Keratinocyte (primary cell): ENCODE data around the gene ERGIC1.

Experiments used
- CTCF ChIP-seq, 3 experiments: IDR thresholded peaks in 1 of 3; conservative IDR thresholded peaks in 1 of 3; optimal IDR thresholded peaks in 1 of 3; 2 replicates in 2 of 3; 3 replicates in 1 of 3; pipeline versions ENCODE3 to v1.5.1; 2011; ENCODE audit warnings: low read length in 3 of 3, mild to moderate bottlenecking in 3 of 3, moderate library complexity in 2 of 3, control low read depth in 1 of 3, inconsistent platforms in 1 of 3; ENCODE audit not compliant: insufficient read depth in 2 of 3; ENCODE audit errors: extremely low read depth in 1 of 3
- EZH2 ChIP-seq: IDR thresholded peaks from one replicate; pipeline ENCODE4 v1.6.1; 2012; ENCODE audit warnings: inconsistent platforms, mild to moderate bottlenecking, low read length, moderate library complexity

DNA sequence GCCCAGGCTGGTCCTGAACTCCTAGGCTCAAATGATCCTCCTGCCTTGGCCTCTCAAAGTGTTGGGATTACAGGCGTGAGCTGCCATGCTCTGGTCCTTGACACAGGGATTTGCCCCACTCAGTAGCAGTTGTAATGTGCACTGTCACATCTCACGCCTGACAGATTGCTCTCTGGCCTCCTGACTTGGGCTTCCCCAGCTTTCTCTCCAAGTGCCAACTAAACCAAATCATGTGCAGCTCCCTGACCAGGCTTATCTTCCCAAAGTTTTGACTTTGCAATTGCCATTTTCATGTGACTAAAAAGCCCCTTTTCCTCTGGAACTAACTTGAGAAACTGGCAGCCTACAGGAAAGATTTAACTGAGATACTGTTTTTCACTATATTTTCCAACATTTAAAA is 135.9 kb downstream of the ERGIC1 start:
- no peak for TF ChIP-seq CTCF (optimal IDR thresholded peaks at IDR 0.05 in 1 of 3, IDR thresholded peaks at IDR 0.05 in 1 of 3, conservative IDR thresholded peaks at IDR 0.05 in 1 of 3; ENCODE audit: extremely low read depth in 1 of 3, insufficient read depth in 2 of 3, low read length in 3 of 3)
- no peak for TF ChIP-seq EZH2
